HG02884 (cell line): ENCODE data around the gene NOP56.

Source experiments
- ATAC-seq: cut with Tn5 transposase; IDR thresholded peaks from one replicate; pipeline ENCODE4 v1.9.1; 2021; ENCODE audit warnings: mild to moderate bottlenecking, moderate library complexity; ENCODE audit not compliant: unreplicated experiment

Gene NOP56

GRCh38 chr20:2640260-2640659 lies 12.2 kb upstream of the NOP56 start:
- no peak for ATAC-seq

DNA sequence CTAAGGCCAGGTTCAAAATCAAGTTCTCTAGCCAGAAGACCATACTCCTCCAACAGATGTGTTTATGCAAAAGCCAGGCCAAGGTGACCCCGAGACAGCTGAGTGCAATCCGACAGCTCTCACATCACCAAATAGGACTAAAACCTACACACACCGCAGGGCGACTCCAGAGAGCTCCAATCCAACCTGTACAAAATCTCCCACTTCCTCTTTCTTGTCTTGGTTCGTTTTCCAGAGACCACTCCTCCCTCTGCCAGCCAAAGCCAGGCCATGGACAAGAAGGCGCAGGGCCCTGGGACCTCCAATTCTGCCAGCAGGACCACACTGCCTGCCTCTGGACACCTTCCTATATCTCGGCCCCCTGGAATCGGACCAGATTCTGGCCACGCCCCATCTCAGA lies 11.5 kb upstream of the NOP56 start:
- no peak for ATAC-seq

DNA sequence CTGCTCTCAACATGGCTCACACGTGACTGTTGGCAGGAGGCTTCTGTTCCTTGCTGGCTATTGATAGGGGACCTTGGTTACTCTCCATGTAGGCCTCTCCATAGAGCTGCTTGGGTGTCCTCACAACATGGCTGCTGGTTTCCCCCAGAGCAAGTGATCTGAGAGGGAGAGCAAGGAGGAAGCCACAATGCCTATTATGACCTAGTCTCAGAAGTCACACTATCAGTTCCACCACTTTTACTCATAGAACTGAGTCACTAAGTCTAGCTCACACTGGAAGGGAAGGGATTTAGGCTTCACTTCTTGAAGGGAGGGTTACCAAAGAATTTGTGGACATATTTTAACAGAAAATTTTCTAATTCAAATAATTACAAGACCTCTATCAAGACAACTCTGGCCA lies 8.7 kb upstream of the NOP56 start:
- no peak for ATAC-seq

DNA sequence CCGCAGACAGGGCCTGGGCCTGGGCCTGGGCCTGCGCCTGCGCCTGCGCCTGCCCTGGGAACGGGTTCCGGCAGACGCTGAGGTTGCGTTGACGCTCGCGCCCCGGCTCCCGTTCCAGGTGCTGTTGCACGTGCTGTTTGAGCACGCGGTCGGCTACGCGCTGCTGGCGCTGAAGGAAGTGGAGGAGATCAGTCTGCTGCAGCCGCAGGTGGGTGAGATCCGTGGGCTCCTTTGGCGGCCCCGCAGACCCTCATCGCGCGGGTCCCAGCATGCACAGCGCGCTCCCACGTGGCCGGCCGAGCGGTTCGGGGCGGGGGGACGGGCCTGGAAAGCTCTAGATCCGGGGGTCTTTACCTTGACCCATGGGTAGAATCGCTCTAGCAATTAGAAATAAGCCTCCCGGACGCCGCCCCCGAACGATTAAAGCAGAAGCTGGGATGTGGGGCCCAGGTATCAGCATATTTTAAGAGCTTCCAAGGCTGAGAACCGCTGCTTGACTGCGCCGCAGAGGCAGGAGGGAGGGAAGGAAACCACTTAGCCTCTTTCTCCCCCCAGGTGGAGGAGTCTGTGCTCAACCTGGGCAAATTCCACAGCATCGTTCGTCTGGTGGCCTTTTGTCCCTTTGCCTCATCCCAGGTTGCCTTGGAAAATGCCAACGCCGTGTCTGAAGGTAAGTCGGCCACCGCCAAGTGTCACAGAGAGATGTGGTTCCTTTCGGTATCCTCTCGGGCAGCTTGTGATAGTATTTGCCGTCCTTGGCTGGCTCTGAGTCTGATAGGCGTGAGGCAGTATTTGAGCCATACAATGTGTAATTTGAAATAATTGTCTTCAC lies 508 bp downstream of the NOP56 start:
- ATAC-seq = peak; percentile 36

DNA sequence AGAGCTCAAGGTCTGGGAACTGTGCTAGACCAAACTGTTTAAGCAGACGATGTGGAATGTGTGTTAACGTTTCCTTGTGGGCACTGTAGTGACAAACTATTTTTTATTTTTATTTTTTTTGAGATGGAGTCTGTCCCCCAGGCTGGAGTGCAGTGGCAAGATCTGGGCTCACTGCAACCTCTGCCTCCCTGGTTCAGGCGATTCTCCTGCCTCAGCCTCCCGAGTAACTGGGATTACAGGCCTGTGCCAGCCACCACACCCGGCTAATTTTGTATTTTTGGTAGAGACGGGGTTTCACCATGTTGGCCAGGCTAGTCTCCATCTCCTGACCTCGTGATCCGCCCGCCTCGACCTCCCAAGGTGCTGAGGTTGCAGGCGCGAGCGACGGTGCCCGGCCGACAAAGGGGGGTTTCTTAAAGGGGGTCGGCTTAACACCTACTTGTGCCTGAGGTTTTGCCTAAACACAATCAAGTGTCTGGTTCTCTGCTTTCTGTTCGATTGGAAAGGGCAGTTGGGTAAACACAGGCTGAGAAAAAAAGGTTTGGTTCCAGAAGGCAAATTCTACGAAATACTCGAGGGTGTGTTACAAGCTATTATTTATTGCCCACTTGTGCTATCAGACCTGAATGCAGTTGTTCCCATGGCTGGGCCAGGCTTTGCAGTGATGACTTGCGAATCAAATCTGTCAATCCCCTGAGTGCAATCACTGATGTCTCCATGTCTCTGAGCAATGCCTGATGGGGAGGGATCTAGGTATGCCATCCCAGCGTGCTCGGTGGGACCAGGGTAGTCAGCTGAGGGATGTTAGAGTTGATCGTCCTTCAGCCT lies 1.3 kb downstream of the NOP56 start:
- ATAC-seq = no peak

GRCh38 chr20:2654384-2654822 lies 2.0 kb downstream of the NOP56 start:
- no peak for ATAC-seq

GRCh38 chr20:2654831-2655230 lies 2.4 kb downstream of the NOP56 start:
- no peak for ATAC-seq

GRCh38 chr20:2655331-2656116 lies 3.1 kb downstream of the NOP56 start:
- ATAC-seq = no peak

- ATAC-seq = no peak
Observed at GRCh38 chr20:2656471-2657117, 4.2 kb downstream of the NOP56 start.

- no peak for ATAC-seq
Observed at GRCh38 chr20:2657241-2657640, 4.8 kb downstream of the NOP56 start.

DNA sequence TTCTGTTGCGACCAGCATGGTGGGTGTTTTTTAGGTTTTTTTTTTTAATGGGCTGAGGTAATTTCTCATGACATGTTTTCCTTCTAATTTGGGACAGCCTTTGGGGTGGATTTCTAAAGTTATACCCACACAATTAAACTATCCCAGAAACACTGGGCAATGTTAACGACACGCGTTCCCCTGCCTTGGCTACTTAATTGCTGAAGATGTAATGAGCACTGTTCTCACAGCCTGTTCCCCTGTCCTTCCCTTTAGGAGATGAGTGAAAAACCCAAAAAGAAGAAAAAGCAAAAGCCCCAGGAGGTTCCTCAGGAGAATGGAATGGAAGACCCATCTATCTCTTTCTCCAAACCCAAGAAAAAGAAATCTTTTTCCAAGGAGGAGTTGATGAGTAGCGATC lies 5.2 kb downstream of the NOP56 start:
- no peak for ATAC-seq

- no peak for ATAC-seq
Observed at GRCh38 chr20:2658414-2659354, 6.3 kb downstream of the NOP56 start.

DNA sequence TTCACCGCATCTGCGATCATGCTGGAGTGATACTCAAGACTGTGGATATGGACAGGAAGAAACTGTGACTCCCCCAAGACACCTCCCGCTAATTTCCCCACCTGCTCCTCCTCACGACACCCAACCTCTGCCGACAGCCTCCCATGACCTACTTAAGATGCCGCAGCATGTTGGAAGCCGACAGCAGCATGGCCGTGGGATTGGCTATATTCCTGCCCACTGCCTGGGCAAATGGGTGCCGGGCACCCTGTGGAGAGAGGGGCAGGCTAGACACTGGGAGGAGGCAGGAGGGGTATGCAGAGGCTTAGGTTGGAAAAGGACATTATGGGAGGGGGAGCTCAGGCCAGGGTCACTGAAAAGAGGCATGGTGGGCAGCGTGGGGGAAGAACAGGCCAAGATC lies 7.1 kb downstream of the NOP56 start:
- ATAC-seq = no peak

DNA sequence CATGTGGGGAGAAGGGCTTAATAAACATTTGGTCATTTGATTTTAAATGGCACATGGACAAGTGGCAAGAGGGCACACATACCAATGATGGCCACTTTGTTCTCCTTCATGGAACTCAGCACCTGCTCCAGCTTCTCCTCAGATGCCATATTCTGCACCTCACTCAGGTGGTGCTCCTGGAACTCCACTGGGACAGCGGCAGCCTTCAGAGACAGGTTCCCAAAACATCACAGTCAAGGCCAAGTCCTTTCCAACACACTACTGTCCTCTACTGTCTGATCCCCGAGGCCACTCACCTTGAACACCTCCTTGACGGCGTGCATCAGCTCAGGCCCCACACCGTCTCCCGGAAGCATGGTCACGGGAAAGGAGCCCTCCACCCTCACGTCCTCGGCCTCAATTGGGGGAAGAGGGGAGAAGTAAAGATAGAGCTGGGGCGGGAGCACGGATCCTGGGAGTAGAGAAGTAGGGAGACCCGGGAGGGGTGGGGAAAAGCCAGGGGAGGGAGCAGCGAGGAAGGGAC lies 11.0 kb downstream of the NOP56 start:
- no peak for ATAC-seq

DNA sequence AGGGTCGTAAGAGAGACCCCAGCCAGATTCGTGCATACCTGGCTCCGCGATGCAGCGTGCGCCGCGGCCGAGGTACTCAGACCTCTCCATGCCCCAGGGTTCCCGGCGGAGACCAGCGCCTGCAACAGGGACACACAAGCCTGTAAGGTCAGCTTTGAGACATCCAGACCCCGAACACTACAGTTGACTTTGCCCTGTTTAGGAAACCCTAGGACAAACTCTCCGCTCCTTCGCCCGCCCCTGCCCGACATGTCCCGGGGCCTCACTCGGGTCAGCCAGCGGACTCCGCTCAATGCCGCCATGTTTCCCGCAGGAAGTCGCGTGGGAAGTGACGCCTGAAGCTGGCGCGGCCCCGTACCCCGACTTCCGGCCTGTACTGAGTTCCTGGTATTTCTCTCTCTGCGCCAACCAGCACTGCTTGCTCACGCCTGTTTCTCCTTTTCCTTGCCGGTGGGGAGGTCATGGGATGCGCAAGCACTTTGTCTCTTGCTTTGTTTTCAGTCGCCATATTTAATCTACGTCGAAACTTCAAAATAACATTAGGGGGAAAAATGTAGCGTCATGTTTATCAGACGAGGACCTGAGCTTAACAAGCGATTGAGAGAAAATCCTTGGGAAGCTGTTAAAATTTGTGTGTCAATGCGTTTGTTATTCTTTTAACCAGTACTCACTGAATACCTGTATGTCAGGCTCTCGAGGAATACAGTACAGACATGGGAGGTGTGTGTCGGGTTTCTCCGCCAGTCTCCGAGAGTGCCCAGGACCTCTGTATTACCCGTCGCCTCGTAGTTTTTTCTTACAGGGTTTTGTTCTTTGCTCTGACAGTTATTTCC lies 11.7 kb downstream of the NOP56 start, which contains the start of gene IDH3B:
IDH3B (minus strand) TSS at position 330 of the 833 bp plus-strand sequence; CDS start at position 302, 28 bp downstream.
- peak; percentile 70 for ATAC-seq

DNA sequence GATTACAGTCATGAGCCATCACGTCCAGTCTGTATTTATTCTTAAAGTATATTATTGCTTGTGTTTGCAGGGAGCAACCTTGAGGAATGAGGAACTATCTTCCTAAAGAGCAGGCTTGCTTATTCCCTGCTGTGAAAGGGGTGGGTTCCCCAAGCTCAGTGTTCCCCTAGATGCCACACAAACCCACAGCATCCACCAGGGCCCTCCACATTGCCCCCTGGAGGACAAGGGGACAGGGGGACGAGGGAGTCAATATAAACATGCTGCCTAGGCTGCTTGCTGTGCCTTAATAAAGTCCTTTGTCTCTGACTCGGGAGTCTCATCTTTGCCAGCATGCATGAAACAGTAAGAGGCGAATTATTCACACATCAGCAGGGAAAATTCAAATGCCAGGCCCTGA lies 19.5 kb downstream of the NOP56 start:
- ATAC-seq = no peak

GRCh38 chr20:2672446-2672845 lies 20.0 kb downstream of the NOP56 start:
- ATAC-seq = no peak

DNA sequence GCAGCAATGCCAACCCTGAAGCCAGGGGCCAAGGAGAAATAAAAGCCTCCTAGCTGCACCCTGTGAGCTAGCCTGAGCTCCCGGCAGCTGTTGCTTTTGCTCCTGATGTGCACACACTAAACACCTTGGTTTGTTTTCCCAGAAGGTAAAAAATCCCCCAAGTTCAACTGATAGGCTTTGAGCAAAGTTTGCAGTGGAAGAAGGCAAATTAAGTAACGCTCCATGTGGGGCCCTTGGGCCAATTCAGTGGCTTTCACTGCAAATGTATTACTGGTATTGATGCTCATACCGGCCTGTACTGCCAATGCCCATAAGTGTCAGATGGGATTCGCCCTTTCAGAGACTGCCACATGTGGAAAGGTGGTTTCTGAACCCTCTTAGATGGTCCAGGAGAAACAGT lies 21.0 kb downstream of the NOP56 start:
- no peak for ATAC-seq
